ENCODE data around the gene HEBP2.

GRCh38 chr6:138434096-138434495 is 30.1 kb downstream of the HEBP2 start:
- TF ChIP-seq EZH2 (IDR thresholded peaks at IDR 0.05; ENCODE audit: low read length, unreplicated experiment): no peak
- TF ChIP-seq, protein P1, sequence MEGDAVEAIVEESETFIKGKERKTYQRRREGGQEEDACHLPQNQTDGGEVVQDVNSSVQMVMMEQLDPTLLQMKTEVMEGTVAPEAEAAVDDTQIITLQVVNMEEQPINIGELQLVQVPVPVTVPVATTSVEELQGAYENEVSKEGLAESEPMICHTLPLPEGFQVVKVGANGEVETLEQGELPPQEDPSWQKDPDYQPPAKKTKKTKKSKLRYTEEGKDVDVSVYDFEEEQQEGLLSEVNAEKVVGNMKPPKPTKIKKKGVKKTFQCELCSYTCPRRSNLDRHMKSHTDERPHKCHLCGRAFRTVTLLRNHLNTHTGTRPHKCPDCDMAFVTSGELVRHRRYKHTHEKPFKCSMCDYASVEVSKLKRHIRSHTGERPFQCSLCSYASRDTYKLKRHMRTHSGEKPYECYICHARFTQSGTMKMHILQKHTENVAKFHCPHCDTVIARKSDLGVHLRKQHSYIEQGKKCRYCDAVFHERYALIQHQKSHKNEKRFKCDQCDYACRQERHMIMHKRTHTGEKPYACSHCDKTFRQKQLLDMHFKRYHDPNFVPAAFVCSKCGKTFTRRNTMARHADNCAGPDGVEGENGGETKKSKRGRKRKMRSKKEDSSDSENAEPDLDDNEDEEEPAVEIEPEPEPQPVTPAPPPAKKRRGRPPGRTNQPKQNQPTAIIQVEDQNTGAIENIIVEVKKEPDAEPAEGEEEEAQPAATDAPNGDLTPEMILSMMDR (conservative IDR thresholded peaks at IDR 0.05; ENCODE audit: low read depth, low read length): no peak
- no peak for TF ChIP-seq EZH2phosphoT487 (IDR thresholded peaks at IDR 0.05; ENCODE audit: borderline replicate concordance, low read length)
